A673 (cell line): Measurements from ENCODE around the gene GSTM3. TPM values are rescaled to one million over a fixed set of nuclear protein-coding genes. Genes with fewer than 3 reads are reported as not detected.

Experiments used
- Bru-seq: library from RNA; stranded (reverse); fragments of 400-500 nt; gene quantifications from one replicate; lab custom pipeline; 2021; lab: Mats Ljungman, UMichigan
- BruChase-seq, 2 experiments: library from RNA; stranded (reverse); fragments of 400-500 nt; gene quantifications; one replicate each; lab custom pipeline; 2021; lab: Mats Ljungman, UMichigan
- BruUV-seq: library from RNA; stranded (reverse); fragments of 400-500 nt; replicated peaks from 2 replicates; lab custom pipeline; 2021; lab: Mats Ljungman, UMichigan
- CTCF ChIA-PET: fragments of 300-600 bp; sonication (Branson Sonifier 250); formaldehyde crosslinking; loops from one replicate; lab custom pipeline; 2022; ENCODE audit warnings: antibody characterized with exemption; lab: Charles Lee
- POLR2A ChIA-PET: fragments of 300-600 bp; sonication (Branson Sonifier 250); formaldehyde crosslinking; loops from one replicate; lab custom pipeline; 2022; ENCODE audit warnings: antibody characterized with exemption; ENCODE audit not compliant: low non-redundant PET; lab: Charles Lee
- DNase-seq: peaks from one replicate; pipeline ENCODE4 v3.0.0-alpha.2; 2015; ENCODE audit warnings: low spot score
- H3K27ac ChIP-seq: fragments of 200-600 bp; sonication (generic); 2 replicates; pipeline ENCODE4 v1.5.1; 2016; ENCODE audit warnings: mixed run types, low read depth, mild to moderate bottlenecking, mixed read lengths, antibody characterized with exemption, low read length; ENCODE audit not compliant: poor library complexity, severe bottlenecking
- H3K27me3 ChIP-seq: fragments of 200-600 bp; sonication (generic); replicated peaks from 2 replicates; pipeline ENCODE4 v1.6.1; 2017; ENCODE audit warnings: mixed run types, low read depth, mild to moderate bottlenecking, mixed read lengths, antibody characterized with exemption, low read length; ENCODE audit not compliant: insufficient read depth, poor library complexity
- H3K36me3 ChIP-seq: fragments of 200-600 bp; sonication (generic); 2 replicates; pipeline ENCODE4 v1.6.1; 2016; ENCODE audit warnings: mixed run types, mild to moderate bottlenecking, mixed read lengths, antibody characterized with exemption, low read length; ENCODE audit not compliant: insufficient read depth, poor library complexity, severe bottlenecking
- H3K4me1 ChIP-seq: fragments of 200-600 bp; sonication (generic); 2 replicates; pipeline ENCODE4 v1.6.1; 2017; ENCODE audit warnings: mixed run types, mild to moderate bottlenecking, mixed read lengths, antibody characterized with exemption, low read length; ENCODE audit not compliant: insufficient read depth, poor library complexity, severe bottlenecking
- H3K4me3 ChIP-seq: fragments of 200-600 bp; sonication (generic); 2 replicates; pipeline ENCODE4 v1.5.1; 2016; ENCODE audit warnings: low read depth, mixed run types, mild to moderate bottlenecking, mixed read lengths, low read length; ENCODE audit not compliant: poor library complexity, severe bottlenecking
- H3K9me3 ChIP-seq: fragments of 200-600 bp; sonication (generic); 2 replicates; pipeline ENCODE4 v1.6.1; 2016; ENCODE audit warnings: mixed run types, low read depth, mild to moderate bottlenecking, mixed read lengths, antibody characterized with exemption, low read length; ENCODE audit not compliant: poor library complexity, severe bottlenecking
- EZH2 ChIP-seq: fragments of 200-600 bp; sonication (generic); IDR thresholded peaks from 2 replicates; pipeline ENCODE4 v1.6.1; 2017; ENCODE audit warnings: borderline replicate concordance, low read depth, mild to moderate bottlenecking, mixed read lengths, antibody characterized with exemption, low read length; ENCODE audit not compliant: poor library complexity, severe bottlenecking
- intact Hi-C: fragments of 100-400 bp; cut with micrococcal nuclease; formaldehyde crosslinking; loops from one replicate; pipeline ENCODE4 v1.10.0; 2022; ENCODE audit not compliant: unreplicated experiment
- long read RNA-seq: library from polyadenylated mRNA; stranded (forward); transcript quantifications from one replicate; pipeline ENCODE4 v2.0.0, GENCODE V29; 2022
- total RNA-seq: library from RNA; stranded (reverse); gene quantifications from 2 replicates; pipeline ENCODE4 v1.2.3, GENCODE V29; 2021
- TF ChIP-seq, protein P1 (sequence below): fragments of 300-800, 200-600 bp; sonication (generic); conservative IDR thresholded peaks from 2 replicates; pipeline ENCODE4 v1.5.1; 2017; ENCODE audit warnings: low read depth, mild to moderate bottlenecking, antibody characterized with exemption, low read length, moderate library complexity, mixed read lengths

GSTM3 gene
- total RNA-seq (72.2 and 73.4 TPM in 2 replicates), Bru-seq, nascent RNA (percentile 74 among the genes with signal in this experiment), BruChase-seq, experiment 1, labeled RNA remaining after a 2-hour chase (percentile 71 among the genes with signal in this experiment), BruChase-seq, experiment 2, labeled RNA remaining after a 6-hour chase (percentile 81 among the genes with signal in this experiment)
- long read RNA-seq, full-length matches to known transcripts: 106 of 116 reads
- long read RNA-seq, partial matches to known transcripts: 4 of 116 reads
- long read RNA-seq, other reads (novel, unspliced or antisense): 6 of 116 reads

DNA sequence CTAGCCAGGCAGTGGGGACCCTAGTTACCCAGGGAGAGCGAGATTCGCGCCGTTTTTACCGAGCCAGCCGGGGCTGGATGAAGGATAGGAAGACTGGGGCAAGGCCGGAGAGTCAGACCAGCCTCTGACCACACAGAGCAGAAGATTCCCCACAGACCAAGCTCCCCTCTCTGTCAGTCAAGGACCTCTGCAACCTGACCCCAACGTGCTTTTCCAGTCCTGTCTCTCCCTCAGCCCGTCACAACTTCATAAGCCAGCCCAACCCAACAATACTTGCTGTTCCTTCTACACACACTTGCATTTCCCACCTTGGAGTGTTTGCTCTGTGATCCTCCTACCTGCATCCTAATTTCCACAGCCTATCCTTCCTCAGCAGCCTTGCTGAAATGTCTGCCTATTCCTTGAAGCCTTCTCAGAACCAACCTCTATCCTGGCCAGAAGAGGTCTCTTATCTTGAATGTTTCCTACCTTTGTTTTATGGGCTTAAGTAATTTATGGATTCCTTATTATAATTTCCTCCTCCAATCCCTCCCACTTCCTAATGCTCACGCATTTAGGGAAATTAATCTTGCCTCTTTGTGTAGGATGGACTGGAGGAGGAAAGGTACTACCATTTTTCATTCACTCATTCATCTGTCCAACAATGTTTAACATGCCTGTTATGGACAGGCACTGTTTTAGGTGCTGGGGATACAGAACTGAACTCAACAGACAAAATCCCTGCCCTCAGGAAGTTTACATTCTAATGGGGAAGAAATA, at the start of gene GSTM3:
GSTM3 (minus strand) TSS at position 424 of the 759 bp plus-strand sequence. CDS start 751 bp downstream, outside the sequence.
- H3K36me3 ChIP-seq: peaks cover 15% of the 10 kb centered on the region
- DNase-seq: peak; percentile 9
- no peak for TF ChIP-seq EZH2
- TF ChIP-seq, protein P1, sequence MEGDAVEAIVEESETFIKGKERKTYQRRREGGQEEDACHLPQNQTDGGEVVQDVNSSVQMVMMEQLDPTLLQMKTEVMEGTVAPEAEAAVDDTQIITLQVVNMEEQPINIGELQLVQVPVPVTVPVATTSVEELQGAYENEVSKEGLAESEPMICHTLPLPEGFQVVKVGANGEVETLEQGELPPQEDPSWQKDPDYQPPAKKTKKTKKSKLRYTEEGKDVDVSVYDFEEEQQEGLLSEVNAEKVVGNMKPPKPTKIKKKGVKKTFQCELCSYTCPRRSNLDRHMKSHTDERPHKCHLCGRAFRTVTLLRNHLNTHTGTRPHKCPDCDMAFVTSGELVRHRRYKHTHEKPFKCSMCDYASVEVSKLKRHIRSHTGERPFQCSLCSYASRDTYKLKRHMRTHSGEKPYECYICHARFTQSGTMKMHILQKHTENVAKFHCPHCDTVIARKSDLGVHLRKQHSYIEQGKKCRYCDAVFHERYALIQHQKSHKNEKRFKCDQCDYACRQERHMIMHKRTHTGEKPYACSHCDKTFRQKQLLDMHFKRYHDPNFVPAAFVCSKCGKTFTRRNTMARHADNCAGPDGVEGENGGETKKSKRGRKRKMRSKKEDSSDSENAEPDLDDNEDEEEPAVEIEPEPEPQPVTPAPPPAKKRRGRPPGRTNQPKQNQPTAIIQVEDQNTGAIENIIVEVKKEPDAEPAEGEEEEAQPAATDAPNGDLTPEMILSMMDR: no peak
- BruUV-seq: no TSS peak
- CTCF ChIA-PET: no interaction called here
- no peaks in the 10 kb centered on the region for H3K27me3 ChIP-seq
- intact Hi-C loops: no loop called here
- POLR2A ChIA-PET: no interaction called here
- H3K4me3 ChIP-seq: peak within 1 kb of the TSS; percentile 74
- no peaks in the 10 kb centered on the region for H3K9me3 ChIP-seq
- no peaks in the 10 kb centered on the region for H3K4me1 ChIP-seq
- peak within 1 kb of the TSS; percentile 77 for H3K27ac ChIP-seq

GRCh38 chr1:109790329-109790728, 49.5 kb upstream of the GSTM3 start:
- no peak for DNase-seq
- intact Hi-C loops: no loop called here
- Histone ChIP-seq H3K9me3 (no peaks in the 10 kb centered on the region), H3K27me3 (no peaks in the 10 kb centered on the region), H3K4me1 (peaks cover 37% of the 10 kb centered on the region), H3K4me3 (no peak overlapping the region), H3K27ac (no peak overlapping the region), H3K36me3 (no peaks in the 10 kb centered on the region)
- no TSS peak for BruUV-seq
- POLR2A ChIA-PET: interaction anchor here (0.5 kb wide), 1 partner anchor 194 kb away, joined by 3 read pairs; the partner anchor contains the start of gene AHCYL1
- CTCF ChIA-PET: no interaction called here
- TF ChIP-seq, protein P1: no peak
- TF ChIP-seq EZH2: no peak

- DNase-seq: no peak
- ChIA-PET POLR2A (no interaction called here), CTCF (interaction anchor here (0.6 kb wide), 1 partner anchor 92 kb away, joined by 13 read pairs; no protein-coding TSS in a partner anchor)
- Histone ChIP-seq H3K27ac (no peak overlapping the region), H3K4me3 (no peak overlapping the region), H3K36me3 (no peaks in the 10 kb centered on the region), H3K4me1 (peaks cover 36% of the 10 kb centered on the region), H3K27me3 (no peaks in the 10 kb centered on the region), H3K9me3 (no peaks in the 10 kb centered on the region)
- no TSS peak for BruUV-seq
- intact Hi-C loops: no loop called here
- no peak for TF ChIP-seq EZH2
- TF ChIP-seq, protein P1: no peak
Measured at GRCh38 chr1:109789551-109790180, 48.8 kb upstream of the GSTM3 start.
